Sigmoid colon (tissue), 3 donors: ENCODE results near the gene PPFIA2.

Source experiments
- CTCF ChIP-seq, 4 experiments: fragments of 450-650 bp in 3 of 4; fragments of 200-600 bp in 1 of 4; IDR thresholded peaks; one replicate each; pipeline ENCODE4 v1.5.1; 2016 to 2019; ENCODE audit warnings: antibody characterized with exemption in 4 of 4, mild to moderate bottlenecking in 3 of 4, moderate library complexity in 2 of 4
- POLR2A ChIP-seq, 2 donors: fragments of 450-650 bp; IDR thresholded peaks; one replicate each; pipeline ENCODE4 v1.6.1; 2016; ENCODE audit warnings: antibody characterized with exemption in 2 of 2, mild to moderate bottlenecking in 2 of 2, moderate library complexity in 2 of 2

GRCh38 chr12:81255456-81255855 is 503.7 kb downstream of the PPFIA2 start:
- TF ChIP-seq POLR2A (IDR thresholded peaks at IDR 0.05) (no peak), CTCF (IDR thresholded peaks at IDR 0.05) (no peak)
